ENCODE data around the gene PLEKHO1. TPM values are rescaled to one million over a fixed set of nuclear protein-coding genes. Genes with fewer than 3 reads are reported as not detected.

PLEKHO1 gene
- total RNA-seq, 1 experiment from 2014 or later = 27.0 TPM

DNA sequence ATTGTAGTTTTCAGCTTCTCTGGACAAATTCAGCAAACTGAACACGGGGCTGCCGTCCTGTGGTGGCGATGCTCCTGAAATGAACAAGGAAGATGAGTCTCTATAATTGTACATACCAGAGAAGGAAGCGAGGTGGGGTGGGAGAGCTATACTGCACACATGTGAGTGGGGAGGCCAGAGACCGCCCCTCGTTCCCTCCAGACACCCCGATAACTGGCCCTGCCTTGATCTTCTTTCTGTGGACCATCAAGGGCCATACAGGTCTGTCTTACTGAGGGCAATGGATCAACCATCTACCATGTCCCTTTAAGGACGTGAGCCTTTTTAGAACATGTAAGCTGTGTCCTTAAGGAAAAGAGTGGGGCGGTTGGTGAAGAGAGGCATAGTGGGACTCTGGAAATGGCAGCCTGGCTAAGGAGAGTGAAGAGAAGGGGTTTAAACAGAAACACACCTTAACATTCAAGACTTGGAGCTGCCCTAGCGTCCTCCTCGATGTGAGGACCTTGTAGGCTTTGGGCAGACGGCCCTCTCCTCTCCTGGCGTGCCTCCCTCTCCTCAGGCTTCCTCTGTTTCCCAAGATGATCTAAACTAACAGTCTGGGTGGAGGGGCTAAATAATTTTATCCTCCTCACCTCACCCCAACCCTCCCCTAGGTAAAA is 5.8 kb downstream of the PLEKHO1 start (continued):
- TF ChIP-seq, protein P1, sequence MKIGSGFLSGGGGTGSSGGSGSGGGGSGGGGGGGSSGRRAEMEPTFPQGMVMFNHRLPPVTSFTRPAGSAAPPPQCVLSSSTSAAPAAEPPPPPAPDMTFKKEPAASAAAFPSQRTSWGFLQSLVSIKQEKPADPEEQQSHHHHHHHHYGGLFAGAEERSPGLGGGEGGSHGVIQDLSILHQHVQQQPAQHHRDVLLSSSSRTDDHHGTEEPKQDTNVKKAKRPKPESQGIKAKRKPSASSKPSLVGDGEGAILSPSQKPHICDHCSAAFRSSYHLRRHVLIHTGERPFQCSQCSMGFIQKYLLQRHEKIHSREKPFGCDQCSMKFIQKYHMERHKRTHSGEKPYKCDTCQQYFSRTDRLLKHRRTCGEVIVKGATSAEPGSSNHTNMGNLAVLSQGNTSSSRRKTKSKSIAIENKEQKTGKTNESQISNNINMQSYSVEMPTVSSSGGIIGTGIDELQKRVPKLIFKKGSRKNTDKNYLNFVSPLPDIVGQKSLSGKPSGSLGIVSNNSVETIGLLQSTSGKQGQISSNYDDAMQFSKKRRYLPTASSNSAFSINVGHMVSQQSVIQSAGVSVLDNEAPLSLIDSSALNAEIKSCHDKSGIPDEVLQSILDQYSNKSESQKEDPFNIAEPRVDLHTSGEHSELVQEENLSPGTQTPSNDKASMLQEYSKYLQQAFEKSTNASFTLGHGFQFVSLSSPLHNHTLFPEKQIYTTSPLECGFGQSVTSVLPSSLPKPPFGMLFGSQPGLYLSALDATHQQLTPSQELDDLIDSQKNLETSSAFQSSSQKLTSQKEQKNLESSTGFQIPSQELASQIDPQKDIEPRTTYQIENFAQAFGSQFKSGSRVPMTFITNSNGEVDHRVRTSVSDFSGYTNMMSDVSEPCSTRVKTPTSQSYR (CRISPR knock-in tag; IDR thresholded peaks at IDR 0.05) = no peak
- no peak for TF ChIP-seq ZNF396 (CRISPR knock-in tag; IDR thresholded peaks at IDR 0.05; ENCODE audit: borderline replicate concordance)
- TF ChIP-seq ZNF416 (CRISPR knock-in tag; IDR thresholded peaks at IDR 0.05) = no peak
- TF ChIP-seq ATF1 (CRISPR knock-in tag; IDR thresholded peaks at IDR 0.05) = no peak
- TF ChIP-seq, protein P2, sequence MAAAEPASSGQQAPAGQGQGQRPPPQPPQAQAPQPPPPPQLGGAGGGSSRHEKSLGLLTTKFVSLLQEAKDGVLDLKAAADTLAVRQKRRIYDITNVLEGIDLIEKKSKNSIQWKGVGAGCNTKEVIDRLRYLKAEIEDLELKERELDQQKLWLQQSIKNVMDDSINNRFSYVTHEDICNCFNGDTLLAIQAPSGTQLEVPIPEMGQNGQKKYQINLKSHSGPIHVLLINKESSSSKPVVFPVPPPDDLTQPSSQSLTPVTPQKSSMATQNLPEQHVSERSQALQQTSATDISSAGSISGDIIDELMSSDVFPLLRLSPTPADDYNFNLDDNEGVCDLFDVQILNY (CRISPR knock-in tag; IDR thresholded peaks at IDR 0.05) = no peak
- no peak for TF ChIP-seq CREM (CRISPR knock-in tag; IDR thresholded peaks at IDR 0.05)
- TF ChIP-seq NFATC4 (CRISPR knock-in tag; IDR thresholded peaks at IDR 0.05) = no peak

- H3K4me1 Mint-ChIP-seq = peaks cover 18% of the 10 kb centered on the region
- DNase-seq (ENCODE audit: low spot score) (no peak), ATAC-seq (no peak)
- H3K27ac Mint-ChIP-seq = no peak overlapping the region
- CTCF ChIA-PET = interaction anchor here (2.1 to 2.4 kb wide), 2 partner anchors 12 to 30 kb away, joined by 7 read pairs; no protein-coding TSS in a partner anchor
- peaks cover 51% of the 10 kb centered on the region for H3K36me3 Mint-ChIP-seq
- POLR2A ChIA-PET = no interaction called here
- no peaks in the 10 kb centered on the region for H3K9me3 Mint-ChIP-seq
- H3K4me3 Mint-ChIP-seq = no peak overlapping the region
- H3K27me3 Mint-ChIP-seq (ENCODE audit: low read depth) = no peaks in the 10 kb centered on the region
- no peak for TF ChIP-seq ZMAT4 (CRISPR knock-in tag; IDR thresholded peaks at IDR 0.05)
- no peak for TF ChIP-seq ATF6 (CRISPR knock-in tag; IDR thresholded peaks at IDR 0.05)
- no peak for TF ChIP-seq HMGXB4 (CRISPR knock-in tag; IDR thresholded peaks at IDR 0.05)
- TF ChIP-seq ESRRA (CRISPR knock-in tag; IDR thresholded peaks at IDR 0.05; ENCODE audit: borderline replicate concordance) = no peak
- TF ChIP-seq, protein P3, sequence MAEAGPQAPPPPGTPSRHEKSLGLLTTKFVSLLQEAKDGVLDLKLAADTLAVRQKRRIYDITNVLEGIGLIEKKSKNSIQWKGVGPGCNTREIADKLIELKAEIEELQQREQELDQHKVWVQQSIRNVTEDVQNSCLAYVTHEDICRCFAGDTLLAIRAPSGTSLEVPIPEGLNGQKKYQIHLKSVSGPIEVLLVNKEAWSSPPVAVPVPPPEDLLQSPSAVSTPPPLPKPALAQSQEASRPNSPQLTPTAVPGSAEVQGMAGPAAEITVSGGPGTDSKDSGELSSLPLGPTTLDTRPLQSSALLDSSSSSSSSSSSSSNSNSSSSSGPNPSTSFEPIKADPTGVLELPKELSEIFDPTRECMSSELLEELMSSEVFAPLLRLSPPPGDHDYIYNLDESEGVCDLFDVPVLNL (CRISPR knock-in tag; IDR thresholded peaks at IDR 0.05; ENCODE audit: borderline replicate concordance, low read depth) = no peak
- TF ChIP-seq ARID4B (CRISPR knock-in tag; IDR thresholded peaks at IDR 0.05; ENCODE audit: borderline replicate concordance) = no peak
- no peak for TF ChIP-seq NR3C1 (CRISPR knock-in tag; conservative IDR thresholded peaks at IDR 0.05; ENCODE audit: low read depth)
- TF ChIP-seq RORB (CRISPR knock-in tag; IDR thresholded peaks at IDR 0.05) = no peak
- no peak for TF ChIP-seq IRF1 (CRISPR knock-in tag; IDR thresholded peaks at IDR 0.05)
- TF ChIP-seq, protein P1 (CRISPR knock-in tag; IDR thresholded peaks at IDR 0.05) = no peak
These were observed 7.3 kb downstream of the PLEKHO1 start for GRCh38 chr1:150156868-150157603.
